Non-pigmented ciliary epithelial cell (primary cell): ENCODE results near the gene SMTNL2.
"Not testable (repeated sequence)": the region's sequence is repeated elsewhere in the genome, so short reads cannot be mapped to it uniquely, and the experiment has no call there.

Experiments
- DNase-seq: peaks from one replicate; pipeline ENCODE4 v3.0.0-alpha.2; 2010; ENCODE audit warnings: low read depth

Gene SMTNL2

DNA sequence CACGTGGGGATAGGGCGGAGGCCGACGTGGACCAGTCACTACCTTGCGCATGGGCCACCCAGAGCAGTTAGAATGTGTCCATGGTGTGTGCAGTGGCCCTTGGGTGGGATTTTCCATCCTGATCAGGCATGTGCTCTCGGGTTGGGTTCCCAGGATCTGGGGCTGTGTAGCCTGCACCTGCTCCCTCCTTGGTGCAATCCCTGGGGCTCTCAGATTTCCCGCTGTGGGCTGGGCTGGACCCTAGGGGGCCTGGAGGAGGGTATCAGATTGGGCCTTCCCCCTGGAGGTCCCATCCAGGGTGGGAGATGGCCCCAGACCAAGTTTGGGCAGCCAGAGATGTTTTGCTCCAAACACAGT lies 1.3 kb downstream of the SMTNL2 start:
- no peak for DNase-seq

DNA sequence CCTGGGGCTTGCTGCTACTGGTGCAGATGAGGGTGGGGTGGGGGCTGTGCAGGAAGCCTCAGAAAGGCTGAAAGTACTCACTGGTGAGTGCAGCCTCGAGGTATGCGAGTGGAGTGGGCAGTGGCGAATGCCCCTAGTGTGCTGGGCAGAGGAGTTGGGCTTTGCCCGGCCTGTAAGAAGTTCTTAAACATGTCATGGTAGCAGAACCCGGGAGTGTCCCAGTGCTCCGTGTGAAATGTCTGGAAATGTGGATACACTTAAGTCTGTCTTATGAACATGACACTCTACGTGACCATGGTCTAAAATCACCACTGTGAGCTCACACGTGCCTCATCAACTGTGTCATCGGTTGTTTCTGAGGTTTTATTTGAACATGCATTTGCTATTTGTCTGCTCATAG lies 1.7 kb downstream of the SMTNL2 start:
- no peak for DNase-seq

DNA sequence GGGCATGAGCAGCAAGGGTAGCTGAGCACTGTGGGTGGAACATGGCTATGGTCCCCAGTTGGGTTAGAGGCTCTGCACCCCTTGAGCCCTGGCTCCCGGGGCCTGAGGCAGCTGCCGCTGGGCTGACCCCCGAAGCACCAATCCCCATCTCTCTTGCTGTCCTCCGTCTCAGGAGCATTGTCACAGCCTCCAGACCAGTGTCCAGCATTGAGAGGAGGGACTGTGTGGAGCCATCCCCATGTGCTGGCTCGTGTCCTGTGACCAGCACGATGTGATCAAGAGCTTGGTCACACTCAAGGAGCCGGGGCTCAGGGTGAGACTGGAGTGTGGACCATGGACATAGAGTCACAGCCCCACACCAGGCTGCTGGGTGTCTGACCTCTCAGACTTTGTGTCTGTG lies 2.9 kb downstream of the SMTNL2 start:
- no peak for DNase-seq

DNA sequence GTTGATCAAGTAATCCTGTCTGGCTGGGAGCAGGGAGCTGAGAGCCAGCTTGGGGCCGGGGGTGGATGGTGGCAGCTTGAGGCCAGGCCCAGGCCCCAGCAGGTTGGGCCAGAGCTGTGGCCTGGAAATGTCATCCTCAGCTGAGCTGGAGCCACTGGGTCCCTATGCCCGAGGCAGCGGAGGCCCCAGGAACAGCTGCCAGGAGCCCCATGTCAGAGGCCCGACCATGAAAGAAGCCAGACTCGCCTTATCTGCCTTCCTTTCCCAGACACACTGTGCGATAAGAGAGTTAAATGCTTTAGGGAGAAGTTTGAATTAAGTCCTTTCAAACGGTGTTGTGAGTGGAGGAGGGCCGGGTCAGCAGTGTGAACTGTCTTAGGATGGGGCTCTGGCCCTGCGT lies 3.5 kb downstream of the SMTNL2 start:
- DNase-seq = no peak

DNA sequence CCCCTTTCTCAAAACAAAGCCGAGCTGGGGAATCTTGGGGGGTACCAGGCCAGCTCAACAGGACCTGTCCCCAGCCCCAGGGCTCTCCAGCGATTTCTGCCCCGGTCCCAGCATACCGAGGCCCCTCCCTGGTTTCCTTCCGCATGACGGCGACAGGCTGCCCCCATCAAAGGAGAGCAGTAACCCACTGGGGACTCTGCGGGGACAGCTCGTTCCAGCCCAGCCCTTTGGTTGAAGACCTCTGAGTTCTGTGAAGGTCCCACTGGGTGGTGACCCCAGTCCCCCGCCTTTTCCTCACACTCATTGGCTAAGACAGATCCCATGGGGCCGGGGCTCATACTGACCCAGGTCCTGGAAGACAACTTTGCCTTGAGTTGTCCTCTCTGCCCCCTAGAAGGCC lies 4.1 kb downstream of the SMTNL2 start:
- no peak for DNase-seq

DNA sequence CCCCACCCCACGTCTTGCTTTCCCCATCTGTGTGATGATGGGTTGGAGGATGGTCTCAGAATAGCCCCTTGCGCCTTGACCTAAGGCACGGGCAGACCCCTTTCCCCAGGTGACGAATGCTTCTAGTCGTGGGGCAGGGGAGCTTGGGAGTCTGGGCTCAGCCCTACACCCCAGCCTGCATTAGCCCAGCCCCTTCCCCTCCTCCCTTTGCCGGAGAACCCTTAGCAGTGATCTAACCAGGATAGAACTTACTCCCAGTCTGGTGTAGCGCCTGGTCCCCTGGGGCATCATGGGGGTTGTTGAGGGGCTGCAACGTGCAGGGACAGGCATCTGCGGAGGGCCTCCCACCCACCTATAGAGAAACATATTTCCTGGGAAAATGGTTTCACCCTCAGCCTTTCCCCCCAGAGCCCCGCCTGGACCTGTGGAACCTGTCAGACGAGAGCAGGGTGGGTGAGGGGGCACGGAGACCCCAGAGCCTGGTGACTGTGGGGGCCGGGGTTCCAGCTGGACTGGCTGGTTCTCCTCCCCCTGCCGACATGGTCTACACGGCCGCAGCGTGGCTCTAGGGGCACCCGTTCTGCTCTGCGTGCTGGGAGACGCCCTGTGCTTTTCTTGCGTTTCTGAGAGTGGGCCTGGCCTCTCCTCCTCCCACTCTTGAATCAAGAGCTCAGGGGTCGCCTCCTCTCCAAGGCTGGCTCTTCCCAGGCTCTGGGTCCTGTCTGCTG lies 4.7 kb downstream of the SMTNL2 start:
- DNase-seq = no peak

DNA sequence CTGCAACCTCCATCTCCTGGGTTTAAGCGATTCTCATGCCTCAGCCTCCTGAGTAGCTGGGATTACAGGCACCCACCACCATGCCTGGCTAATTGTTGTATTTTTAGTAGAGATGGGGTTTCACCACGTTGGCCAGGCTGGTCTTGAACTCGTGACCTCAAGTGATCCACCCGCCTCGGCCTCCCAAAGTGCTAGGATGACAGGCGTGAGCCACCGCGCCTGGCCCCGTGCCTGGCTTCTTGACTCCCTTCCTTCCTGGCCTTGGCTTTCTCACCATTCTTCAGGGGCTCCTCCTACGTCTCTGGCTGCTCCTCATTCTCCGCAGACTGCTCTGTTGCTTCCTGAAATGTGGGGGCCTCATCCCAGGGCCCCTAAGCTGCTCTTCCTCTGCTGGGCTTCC lies 5.7 kb downstream of the SMTNL2 start:
- DNase-seq = not testable (repeated sequence)

DNA sequence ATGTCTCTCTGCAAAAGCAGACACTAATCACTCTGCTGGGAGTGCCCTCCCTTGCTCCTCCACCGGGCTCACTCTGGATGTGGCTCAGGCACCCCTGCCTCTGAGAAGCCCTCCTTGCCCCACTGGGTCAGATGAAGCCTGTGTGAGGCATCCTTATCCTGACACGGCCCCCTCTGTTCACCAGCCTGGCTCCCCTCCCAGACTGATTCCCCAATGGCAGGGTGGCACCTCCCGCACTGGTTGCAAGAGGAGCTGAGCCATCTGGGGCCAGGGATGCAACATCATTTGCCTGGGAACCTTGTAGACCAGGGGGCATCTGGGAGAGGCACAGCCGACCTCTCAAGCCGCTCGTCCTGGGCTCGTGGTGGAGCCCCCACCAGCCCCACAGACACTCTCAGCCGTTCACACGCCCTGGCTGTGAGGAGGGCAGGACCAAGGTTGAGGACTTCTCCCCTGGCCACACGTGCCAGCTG lies 6.7 kb downstream of the SMTNL2 start:
- no peak for DNase-seq

DNA sequence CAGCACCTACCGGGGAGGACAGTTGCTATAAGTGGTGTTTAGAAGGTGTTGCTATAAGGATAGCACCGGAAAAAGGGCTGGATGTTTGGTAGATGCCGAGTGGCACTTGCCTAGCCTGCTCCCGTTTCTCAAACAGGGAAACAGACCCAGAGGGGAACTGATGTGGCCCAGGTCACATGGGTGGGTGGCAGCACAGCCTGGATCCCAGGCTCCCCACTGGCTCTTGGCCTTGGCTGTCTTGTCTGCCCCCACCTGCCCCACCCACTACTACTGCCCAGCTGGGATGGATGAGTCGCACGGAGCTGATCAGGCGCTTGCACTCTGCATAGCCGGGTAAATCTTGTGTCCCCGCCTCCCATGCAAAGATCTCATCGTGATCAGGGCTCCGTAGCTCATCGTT lies 7.2 kb downstream of the SMTNL2 start:
- DNase-seq = no peak

DNA sequence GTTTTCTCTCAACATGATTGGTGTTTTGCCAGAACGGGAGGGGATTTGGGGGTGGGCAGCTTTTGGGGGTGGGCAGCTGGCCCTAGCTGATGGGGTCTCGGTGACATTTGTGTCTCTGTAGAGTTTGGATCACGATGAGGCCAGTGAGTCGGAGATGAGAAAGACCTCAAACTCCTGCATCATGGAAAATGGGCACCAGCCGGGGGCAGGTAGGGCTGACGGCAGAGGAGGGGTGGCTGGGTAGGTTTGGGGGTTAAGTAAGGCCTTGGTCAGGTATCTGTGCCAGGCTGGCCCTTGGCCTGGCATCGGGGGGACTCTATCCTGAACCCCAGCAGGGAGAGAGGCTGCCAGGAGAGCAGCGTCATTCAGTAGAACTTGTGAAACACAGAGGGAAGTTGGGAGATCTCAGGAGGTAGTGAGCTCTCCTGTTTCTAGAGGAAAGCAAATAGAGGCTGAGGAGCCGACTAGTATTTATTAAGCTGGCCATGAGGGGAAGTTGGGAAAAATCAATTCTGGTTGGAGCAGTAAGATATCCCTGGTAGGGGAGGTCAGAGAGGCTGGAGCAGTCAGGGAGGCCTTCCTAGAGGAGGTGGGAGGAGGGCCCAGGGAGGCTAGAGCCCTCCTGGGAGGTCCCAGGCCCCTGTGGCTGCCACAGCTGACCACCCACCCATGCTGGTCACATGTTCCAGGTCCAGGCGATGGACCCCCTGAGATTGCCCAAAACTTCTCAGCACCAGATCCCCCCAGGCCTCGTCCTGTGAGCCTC lies 8.1 kb downstream of the SMTNL2 start:
- DNase-seq = no peak

DNA sequence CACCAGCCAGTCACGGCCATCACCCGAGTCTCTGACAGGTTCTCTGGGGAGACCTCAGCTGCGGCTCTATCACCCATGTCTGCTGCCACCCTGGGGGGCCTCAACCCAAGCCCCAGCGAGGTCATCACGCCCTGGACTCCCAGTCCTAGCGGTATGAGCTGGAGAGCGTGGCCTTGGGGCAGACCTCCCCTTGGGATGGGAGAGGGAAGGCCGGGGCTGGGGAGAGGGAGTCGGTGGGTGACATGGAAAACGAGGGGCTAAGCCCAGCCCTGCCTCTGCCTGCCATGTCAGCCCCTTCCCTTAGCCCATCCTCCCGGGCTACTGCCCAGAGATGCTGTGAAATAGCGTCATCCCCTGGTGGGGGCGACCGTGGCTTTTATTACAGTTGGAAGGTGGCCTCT lies 8.7 kb downstream of the SMTNL2 start:
- DNase-seq = no peak

DNA sequence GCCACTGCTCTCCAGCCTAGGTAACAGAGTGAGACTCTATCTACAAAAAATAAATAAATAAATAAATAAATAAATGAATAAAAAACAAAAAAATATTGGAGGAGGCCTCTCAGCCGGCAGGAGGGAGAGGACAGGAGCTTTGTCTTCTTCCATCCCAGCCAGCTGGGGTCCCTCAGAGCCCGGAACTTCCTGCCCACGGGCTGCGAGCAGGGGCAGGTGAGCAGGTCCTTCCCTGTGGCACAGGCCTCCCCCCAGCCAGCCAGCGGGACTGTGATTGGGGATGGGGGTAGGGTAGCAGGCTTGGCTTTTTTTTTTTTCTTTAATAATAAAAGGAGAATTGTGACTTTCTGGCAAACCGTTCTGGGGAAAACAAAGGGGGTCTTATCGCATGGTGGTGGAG lies 10.1 kb downstream of the SMTNL2 start:
- no peak for DNase-seq

DNA sequence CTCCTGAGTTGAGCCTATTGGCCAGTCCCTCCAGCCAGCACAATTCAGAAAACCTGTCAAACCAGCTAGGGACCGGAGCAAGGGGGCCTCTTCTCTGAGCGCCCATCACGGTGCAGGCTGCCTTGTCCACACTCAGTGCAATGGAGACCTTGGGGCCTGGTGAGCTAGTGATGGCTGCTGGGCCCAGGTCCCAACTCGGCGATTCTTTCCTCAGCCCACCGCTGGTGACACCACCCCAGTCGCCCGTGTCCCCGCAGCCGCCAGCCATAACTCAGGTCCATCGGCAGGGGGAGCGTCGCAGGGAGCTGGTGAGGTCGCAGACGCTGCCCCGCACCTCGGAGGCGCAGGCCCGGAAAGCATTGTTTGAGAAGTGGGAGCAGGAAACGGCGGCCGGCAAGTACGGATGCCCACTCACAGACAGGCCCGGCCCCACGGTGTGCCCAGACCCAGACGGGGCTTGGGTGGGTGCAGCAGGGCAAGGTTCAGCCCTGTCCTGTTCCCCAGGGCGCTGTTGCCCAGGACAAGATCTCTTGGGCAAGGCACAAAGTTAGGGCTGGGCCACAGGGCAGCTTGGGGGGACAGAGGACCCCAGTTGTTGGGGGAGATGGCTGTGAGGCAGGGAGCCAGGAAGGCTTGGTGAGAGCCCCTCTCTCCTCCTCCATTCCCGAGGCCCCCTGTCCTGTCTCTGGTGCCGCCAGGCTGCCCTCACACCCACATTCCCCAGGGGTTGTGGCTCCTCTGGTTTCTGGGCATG lies 10.8 kb downstream of the SMTNL2 start:
- DNase-seq = no peak

DNA sequence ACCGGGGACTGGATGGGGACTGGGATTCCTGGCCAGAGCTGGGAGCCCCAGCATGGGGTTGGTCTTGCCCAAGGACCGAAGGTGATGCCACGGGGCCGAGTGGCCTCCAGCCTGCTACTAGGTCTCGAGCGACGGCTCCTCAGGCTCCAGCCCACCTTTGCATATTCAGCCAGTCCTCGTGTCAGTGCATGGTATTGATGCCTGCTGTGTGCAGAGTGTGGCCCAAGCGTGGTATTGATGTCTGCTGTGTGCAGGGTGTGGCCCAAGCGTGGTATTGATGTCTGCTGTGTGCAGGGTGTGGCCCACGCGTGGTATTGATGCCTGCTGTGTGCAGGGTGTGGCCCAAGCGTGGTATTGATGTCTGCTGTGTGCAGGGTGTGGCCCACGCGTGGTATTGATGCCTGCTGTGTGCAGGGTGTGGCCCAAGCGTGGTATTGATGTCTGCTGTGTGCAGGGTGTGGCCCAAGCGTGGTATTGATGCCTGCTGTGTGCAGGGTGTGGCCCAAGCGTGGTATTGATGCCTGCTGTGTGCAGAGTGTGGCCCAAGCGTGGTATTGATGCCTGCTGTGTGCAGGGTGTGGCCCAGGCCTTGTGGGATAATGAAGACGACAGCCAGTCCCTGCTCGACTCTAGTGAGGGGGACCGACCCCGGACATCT lies 11.5 kb downstream of the SMTNL2 start:
- not testable (repeated sequence) for DNase-seq

DNA sequence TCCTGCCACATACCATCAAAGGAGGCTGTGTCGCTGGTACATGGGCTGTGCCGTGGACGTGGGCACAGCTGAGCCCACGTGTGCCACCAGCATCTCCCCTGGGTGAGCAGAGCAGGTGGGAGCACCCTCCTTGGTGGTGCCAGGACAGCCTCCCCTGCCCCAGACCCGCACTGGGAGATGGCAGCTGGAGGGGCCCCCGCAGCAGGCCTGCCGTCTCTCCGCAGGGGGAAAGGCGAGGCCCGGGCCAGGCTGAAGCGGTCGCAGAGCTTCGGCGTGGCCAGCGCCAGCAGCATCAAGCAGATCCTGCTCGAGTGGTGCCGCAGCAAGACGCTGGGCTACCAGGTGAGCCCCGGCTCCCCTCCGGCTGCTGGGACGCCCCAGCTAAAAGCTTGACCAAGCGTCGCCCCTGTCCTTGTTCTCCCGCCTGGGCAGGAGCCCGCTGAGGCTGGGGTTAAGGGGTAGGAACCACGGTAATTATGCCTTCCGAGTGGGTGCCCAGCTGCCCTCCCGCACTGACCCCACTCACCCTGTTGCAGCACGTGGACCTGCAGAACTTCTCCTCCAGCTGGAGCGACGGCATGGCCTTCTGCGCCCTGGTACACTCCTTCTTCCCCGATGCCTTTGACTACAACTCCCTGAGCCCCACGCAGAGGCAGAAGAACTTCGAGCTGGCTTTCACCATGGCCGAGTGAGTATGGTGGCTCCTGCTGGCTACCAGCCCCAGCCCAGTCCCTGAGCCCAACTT lies 12.5 kb downstream of the SMTNL2 start:
- no peak for DNase-seq

DNA sequence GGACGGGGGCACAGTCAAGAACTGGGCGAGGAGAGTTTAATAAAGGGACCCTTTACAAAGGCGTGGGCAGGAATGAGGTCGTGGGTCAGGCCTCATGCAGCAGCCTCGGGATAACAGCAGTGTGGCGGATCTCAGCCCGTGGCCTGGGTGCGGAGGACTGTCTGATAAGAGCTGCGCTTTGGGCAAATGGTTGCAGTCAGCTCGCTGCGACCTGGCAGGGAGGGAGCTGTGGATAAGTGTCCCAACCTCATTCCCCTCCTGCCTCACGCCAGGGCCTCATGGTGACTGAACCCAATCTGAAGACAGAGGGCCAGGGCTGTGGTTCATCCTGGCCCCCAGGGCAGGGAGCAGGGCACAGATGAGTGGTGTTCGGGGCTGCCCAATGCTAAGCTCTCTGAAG lies 13.6 kb downstream of the SMTNL2 start:
- DNase-seq = no peak

DNA sequence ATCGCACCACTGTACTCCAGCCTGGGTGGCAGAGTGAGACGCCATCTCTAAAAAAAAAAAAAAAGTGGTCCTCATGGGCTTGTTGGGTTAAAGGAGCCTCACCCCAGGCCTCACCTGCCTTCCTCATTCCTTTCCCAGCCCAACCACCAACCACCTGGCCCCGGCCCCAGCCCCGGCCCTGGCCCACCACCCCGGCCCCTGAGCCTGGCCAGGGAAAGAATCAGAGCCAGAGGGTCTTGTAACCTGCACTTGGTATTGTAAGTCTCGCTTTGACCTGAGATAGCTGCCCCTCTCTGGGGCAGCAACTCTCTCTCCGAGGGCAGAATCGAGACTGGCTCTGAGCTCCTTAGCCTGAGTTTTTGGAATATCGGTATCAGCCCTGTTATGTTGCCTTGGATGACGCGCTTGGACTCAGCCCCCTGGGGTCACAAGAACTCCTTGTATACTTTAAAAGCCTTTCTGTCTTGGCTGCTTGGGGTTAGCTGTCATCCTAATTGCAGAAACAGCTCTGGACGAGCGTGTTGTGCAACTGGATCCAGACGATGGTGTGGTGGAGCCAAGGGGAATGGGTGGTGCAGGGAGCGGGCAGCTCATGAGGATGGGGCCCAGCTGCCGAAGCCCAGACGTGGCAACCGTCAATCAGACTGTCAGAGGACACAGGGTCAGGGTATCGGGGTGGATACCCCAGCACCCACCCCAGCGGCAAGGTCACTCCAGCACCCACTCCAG lies 14.6 kb downstream of the SMTNL2 start:
- DNase-seq = no peak

DNA sequence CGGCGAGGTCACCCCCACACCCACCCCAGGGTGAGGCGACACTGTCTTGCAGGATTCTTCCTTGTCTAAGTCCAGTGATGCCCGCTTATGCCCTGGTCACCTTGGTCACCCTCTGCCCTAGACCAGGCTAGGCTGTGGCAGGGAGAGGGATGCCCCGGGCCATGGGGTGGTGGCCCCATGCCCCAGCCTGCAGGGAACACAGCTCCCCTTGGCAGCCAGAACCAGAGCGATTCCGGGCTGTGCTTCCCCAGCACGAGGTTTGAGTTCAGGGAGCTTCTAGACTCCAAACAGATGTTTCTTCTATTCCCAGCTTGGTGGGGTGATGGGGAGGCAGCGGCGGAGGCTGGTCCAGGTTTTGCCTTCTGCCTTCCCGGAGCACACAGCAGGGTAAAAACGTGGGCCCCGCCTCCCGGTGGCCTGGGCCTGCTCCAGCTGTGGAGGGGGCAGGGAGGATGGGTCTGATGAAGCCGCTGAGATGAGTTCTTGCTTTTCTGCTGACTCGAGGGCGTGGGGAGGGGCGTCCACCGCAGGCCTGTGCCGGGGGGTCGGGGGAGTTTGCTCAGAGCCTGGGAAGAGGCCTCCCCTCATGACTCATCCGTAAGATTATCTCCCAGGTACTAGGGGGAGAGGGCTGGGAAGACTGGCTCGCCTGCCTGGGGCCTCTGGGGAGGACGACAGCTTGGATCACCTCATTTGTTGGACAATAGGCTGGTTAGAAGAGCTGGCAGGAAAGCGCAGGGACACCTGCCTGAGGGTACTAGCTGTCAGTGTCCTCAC lies 15.4 kb downstream of the SMTNL2 start:
- no peak for DNase-seq

DNA sequence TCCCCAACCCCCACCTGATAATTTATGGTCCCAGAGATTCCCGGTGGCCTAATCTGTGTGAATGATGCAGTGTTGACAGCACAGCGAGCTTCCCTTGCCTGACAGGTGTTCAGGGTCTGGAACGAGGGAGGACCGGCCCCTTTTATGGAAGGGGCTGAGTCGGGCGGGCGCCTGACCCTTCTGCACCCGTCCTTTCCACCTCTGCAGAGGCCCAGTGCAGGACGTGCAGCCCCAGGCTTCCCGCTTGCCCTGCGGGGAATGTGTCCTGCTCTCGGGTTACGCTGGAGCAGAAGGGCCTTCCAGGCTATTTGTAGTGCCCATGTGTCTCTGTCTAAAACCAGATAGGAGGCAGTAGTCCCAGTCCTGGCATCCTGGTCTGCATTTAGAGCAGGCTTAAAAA lies 16.2 kb downstream of the SMTNL2 start:
- no peak for DNase-seq

DNA sequence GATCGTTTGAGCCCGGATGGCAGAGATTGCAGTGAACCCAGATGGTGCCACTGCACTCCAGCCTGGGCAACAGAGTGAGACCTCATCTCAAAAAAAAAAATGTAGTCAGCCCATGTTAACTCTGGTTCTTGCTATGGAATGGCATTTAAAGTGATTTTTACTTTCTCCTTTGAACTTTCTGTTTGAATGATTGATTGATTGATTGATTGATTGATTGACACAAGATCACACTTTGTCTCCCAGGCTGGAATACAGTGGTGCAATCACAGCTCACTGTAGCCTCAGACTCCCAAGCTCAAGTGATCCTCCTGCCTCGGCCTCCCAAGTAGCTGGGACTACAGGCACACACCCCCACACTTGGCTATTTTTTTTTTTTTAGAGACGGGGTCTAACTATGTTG lies 17.0 kb downstream of the SMTNL2 start:
- DNase-seq = no peak
